LNCaP clone FGC (cell line): ENCODE measurements around the gene HDAC9.

Experiments used
- DNase-seq: peaks from one replicate; pipeline ENCODE4 v3.0.0-alpha.2; 2011; ENCODE audit warnings: low read depth
- H3K4me3 ChIP-seq: 2 replicates; pipeline ENCODE4 v1.5.1; 2011; ENCODE audit warnings: mild to moderate bottlenecking, low read depth, low read length, control low read depth
- TF ChIP-seq, protein P1 (sequence below): IDR thresholded peaks from 2 replicates; pipeline ENCODE4 v1.5.1; 2012; ENCODE audit warnings: mild to moderate bottlenecking; ENCODE audit not compliant: control insufficient read depth, insufficient read depth; ENCODE audit errors: extremely low read depth

HDAC9 gene

DNA sequence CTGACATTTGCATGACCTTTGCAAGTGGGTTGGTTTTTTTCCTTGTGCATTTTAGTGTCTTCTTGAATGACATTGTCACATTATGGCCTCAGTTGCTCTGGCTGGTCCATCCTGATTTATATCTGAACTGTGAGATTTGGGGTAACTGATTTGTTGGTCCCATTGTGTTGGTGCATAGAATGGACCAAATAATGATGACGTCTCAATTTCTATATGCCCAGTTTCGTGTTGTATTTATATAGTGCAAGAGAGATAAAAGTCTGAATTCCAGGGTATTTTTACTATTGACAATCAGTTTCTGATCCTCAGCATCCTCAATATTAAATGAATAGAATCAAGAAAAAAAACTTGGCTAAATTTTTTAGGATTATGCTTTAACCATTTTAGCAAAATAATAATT, 281.8 kb downstream of the HDAC9 start:
- no peak for DNase-seq
- no peak overlapping the region for H3K4me3 ChIP-seq
- TF ChIP-seq, protein P1, sequence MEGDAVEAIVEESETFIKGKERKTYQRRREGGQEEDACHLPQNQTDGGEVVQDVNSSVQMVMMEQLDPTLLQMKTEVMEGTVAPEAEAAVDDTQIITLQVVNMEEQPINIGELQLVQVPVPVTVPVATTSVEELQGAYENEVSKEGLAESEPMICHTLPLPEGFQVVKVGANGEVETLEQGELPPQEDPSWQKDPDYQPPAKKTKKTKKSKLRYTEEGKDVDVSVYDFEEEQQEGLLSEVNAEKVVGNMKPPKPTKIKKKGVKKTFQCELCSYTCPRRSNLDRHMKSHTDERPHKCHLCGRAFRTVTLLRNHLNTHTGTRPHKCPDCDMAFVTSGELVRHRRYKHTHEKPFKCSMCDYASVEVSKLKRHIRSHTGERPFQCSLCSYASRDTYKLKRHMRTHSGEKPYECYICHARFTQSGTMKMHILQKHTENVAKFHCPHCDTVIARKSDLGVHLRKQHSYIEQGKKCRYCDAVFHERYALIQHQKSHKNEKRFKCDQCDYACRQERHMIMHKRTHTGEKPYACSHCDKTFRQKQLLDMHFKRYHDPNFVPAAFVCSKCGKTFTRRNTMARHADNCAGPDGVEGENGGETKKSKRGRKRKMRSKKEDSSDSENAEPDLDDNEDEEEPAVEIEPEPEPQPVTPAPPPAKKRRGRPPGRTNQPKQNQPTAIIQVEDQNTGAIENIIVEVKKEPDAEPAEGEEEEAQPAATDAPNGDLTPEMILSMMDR, result no peak

DNA sequence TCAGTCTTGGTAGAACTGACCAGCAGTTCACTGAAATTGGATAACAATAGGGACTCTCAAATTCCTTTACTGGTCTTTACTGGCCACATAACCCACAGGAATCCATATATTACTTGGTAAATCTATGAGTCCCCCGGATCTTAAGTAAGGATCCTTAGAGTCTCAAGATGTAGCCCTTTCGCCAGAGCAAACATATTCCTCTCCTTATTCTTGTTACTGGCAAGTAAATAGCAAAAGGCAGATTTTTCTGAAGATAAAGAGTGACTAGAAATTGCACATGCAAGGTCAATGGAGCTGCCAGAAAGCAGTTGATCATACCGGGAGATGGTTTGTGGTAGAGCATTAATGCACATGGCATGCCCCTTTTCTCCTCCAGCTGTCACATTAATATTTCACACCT, 283.0 kb downstream of the HDAC9 start:
- no peak for DNase-seq

DNA sequence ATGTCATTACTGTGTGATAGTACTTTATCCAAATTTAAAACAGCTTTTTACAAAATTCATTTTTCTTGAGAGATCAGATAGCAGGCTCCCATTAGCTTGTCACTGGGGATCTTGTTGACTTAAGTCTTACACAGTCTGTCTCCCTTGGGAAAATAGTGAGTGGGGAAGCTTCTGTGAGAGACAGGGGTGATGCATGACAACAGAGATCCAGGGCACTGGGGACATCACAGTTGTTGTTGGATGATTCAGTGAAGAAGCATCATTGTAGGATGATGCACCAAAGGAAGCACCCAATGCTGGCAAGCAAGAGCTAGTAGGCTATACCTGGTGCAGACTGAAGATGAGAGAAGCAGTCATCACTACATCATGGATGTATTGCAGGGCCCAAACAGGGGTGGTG, 284.7 kb downstream of the HDAC9 start:
- TF ChIP-seq, protein P1, result no peak
- no peak overlapping the region for H3K4me3 ChIP-seq
- DNase-seq, result no peak

More for the DNA sequence above, 283.0 kb downstream of the HDAC9 start:
- TF ChIP-seq, protein P1, result no peak
- no peak overlapping the region for H3K4me3 ChIP-seq

DNA sequence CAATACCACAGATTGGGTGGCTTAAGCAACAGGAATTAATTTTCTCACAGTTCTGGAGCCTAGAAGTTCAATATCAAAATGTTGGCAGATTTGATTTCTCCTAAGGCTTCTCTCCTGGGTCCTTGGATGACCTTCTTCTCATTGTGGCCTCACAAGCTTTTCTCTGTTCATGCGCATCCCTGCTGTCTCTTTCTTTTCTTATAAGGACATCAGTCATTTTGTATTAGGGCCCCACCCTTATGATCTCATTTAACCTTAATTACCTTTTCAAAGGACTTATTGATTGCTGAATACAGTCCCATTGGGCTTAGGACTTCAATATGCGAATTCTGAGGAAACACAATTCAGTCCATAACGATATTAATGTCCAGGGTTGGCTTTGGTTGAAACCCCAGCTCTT, 285.4 kb downstream of the HDAC9 start:
- no peak overlapping the region for H3K4me3 ChIP-seq
- DNase-seq, result no peak
- TF ChIP-seq, protein P1, result no peak

DNA sequence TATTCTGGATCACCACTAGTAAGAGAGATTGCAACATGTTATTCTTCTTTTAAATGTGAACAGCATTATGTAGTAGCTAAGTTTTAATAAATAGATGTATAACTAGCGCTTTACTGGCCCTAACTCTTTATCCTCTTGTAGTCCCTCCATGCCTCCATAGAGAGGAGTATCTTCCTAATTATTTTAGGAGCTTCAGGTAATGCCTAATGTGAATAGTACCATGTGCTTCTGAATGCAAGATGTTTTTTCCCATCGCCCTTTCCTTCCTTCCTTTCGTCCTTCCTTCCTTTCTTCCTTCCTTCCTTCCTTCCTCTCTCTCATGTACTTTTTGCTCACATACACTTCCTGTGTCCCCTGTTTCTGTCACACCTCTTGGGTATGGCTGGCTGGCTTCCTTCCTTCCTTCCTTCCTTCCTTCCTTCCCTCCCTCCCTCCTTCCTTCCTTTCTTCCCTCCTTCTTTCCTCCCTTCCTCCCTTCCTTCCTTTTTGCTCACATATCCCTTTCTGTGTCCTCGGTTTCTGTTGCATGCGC, 290.7 kb downstream of the HDAC9 start:
- no peak for DNase-seq
- no peak overlapping the region for H3K4me3 ChIP-seq
- TF ChIP-seq, protein P1, result no peak

DNA sequence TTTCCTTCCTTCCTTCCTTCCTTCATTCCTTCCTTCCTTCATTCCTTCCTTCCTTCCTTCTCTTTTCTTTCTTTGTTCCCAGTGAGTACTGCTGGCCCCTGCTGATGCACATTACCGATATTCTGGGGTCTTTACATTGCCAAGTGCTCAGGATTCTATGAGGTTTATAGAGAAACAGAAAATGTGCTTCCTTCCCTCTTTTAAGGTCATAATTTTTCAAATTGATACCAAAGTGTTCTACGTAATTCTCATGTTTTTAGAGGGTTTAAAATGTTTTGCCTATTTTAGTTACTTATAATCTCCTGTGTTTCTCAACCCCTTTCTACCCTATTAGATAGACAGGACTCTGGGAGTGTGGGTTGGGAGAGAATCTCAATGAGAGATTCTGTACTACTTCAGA, 291.2 kb downstream of the HDAC9 start:
- TF ChIP-seq, protein P1, result no peak
- H3K4me3 ChIP-seq, result no peak overlapping the region
- no peak for DNase-seq

DNA sequence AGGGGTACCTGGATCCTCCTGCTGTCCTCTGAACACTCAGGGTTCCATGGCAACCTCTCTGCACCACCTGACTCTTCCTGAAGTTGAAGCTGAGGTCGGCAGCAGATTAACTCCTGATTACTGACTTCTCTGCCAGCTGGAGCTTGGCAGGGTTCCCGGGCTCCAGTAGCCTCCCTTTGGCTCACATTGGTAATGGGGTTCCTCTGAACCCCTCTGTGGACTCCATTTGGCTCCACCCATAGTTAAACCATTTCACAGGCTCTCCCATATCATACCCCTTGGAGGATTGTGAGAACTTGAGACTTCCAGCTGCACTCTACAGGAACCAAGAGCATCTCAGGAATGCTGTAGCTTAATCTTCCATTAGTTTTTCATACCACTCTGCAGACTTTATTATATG, 292.5 kb downstream of the HDAC9 start:
- DNase-seq, result no peak
- H3K4me3 ChIP-seq, result no peak overlapping the region
- TF ChIP-seq, protein P1, result no peak
